ENCODE measurements around the gene KRT33B. TPM values are rescaled to one million over a fixed set of nuclear protein-coding genes. Genes with fewer than 3 reads are reported as not detected.

The KRT33B gene
- total RNA-seq, 4 donors from 2014 or later, result not detected

- in situ Hi-C loops (cut with MboI; ENCODE audit: low sequenced_read_pairs in 4 of 4) (loop anchor here in 3 of 4 donors (10.0 to 25.0 kb wide), 2 partner anchors 410 to 417 kb away; no protein-coding TSS in a partner anchor), intact Hi-C loops (cut with DNase I; ENCODE audit: low total_unique reads) (loop anchor here (5.0 kb wide), 1 partner anchor 415 kb away; no protein-coding TSS in a partner anchor)
- DNase-seq (no peak), ATAC-seq (no peak)
- TF ChIP-seq, protein P1, sequence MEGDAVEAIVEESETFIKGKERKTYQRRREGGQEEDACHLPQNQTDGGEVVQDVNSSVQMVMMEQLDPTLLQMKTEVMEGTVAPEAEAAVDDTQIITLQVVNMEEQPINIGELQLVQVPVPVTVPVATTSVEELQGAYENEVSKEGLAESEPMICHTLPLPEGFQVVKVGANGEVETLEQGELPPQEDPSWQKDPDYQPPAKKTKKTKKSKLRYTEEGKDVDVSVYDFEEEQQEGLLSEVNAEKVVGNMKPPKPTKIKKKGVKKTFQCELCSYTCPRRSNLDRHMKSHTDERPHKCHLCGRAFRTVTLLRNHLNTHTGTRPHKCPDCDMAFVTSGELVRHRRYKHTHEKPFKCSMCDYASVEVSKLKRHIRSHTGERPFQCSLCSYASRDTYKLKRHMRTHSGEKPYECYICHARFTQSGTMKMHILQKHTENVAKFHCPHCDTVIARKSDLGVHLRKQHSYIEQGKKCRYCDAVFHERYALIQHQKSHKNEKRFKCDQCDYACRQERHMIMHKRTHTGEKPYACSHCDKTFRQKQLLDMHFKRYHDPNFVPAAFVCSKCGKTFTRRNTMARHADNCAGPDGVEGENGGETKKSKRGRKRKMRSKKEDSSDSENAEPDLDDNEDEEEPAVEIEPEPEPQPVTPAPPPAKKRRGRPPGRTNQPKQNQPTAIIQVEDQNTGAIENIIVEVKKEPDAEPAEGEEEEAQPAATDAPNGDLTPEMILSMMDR (IDR thresholded peaks at IDR 0.05 in 4 of 5, conservative IDR thresholded peaks at IDR 0.05 in 1 of 5), result peak in 3 of 5 experiments; percentile 28 to 43 (median 31)
- no peak for TF ChIP-seq POLR2A (IDR thresholded peaks at IDR 0.05)
- H3K9me3 ChIP-seq, result peaks cover 0 to 4% (median 0%) of the 10 kb centered on the region in 3 donors
- H3K4me1 ChIP-seq, result no peaks in the 10 kb centered on the region
- H3K4me3 ChIP-seq, result no peak overlapping the region
- no peaks in the 10 kb centered on the region for H3K36me3 ChIP-seq
- H3K27me3 ChIP-seq, result peaks cover 0 to 5% (median 0%) of the 10 kb centered on the region in 3 donors
- H3K27ac ChIP-seq, result no peak overlapping the region
These were observed 47.3 kb downstream of the KRT33B start for GRCh38 chr17:41322094-41322902.

DNA sequence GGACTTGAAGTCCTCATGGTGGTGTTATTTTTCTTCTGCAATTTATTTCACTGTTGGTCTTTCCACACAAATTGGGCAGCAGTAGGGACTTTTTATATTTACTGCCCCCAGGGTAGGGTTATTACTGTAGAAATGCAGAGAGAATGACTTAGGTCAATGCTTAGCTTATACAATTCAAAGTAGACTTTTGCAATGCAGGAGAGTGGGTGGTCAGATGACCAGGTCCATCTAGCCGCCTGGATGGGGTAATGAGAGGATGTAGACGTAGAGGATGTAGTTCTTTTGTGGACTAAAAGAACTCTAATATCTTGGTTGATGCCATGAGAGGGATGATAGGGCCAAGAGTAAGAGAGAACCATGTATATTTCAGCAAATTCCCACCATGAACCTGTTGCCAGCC is 51.4 kb downstream of the KRT33B start:
- intact Hi-C loops (cut with DNase I; ENCODE audit: low total_unique reads) (no loop called here), in situ Hi-C loops (cut with MboI; ENCODE audit: low sequenced_read_pairs in 4 of 4) (loop anchor here in 1 of 4 donors (25.0 kb wide), 1 partner anchor 406 kb away; no protein-coding TSS in a partner anchor)
- TF ChIP-seq POLR2A (IDR thresholded peaks at IDR 0.05), result no peak
- TF ChIP-seq, protein P1 (IDR thresholded peaks at IDR 0.05 in 4 of 5, conservative IDR thresholded peaks at IDR 0.05 in 1 of 5), result no peak
- no peak overlapping the region for H3K27ac ChIP-seq
- H3K9me3 ChIP-seq, result peaks cover 0 to 4% (median 0%) of the 10 kb centered on the region in 3 donors
- DNase-seq (no peak), ATAC-seq (no peak)
- H3K4me3 ChIP-seq, result no peak overlapping the region
- no peaks in the 10 kb centered on the region for H3K36me3 ChIP-seq
- H3K4me1 ChIP-seq, result no peaks in the 10 kb centered on the region
- peaks cover 0 to 18% (median 5%) of the 10 kb centered on the region in 3 donors for H3K27me3 ChIP-seq

DNA sequence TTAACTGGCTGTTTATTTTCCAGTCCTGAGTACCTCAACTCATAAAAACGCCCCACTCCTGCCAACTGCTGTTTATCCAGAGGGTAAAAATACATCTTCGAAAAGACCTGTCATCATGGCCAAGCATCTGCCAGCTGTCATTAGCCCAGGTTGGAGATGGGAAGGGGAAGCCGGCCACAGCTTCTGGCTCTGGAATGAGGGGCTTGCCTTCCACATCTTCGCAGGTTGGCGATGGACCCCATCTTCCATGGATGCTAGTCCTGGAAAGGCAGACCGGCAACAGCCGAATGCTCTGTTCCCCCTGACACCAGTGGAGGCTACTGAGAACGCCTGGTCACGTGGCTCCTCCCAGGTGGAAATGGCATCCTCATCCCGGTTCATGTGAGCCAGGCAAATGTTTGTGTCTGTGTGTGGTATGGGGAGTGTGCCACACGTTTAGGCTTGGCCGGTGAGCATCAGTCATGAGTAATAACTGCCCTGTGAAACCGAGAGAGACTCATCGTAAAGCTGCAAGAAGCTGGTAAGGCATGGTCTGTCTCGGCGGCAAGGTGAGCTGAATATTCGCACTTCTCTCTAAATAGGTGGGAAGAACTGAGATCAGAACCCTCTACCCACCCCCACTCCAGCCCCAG is 53.7 kb downstream of the KRT33B start:
- intact Hi-C loops (cut with DNase I; ENCODE audit: low total_unique reads) (no loop called here), in situ Hi-C loops (cut with MboI; ENCODE audit: low sequenced_read_pairs in 4 of 4) (loop anchor here in 1 of 4 donors (25.0 kb wide), 1 partner anchor 404 kb away; no protein-coding TSS in a partner anchor)
- no peaks in the 10 kb centered on the region for H3K36me3 ChIP-seq
- no peak overlapping the region for H3K4me3 ChIP-seq
- H3K27ac ChIP-seq, result no peak overlapping the region
- DNase-seq (no peak), ATAC-seq (no peak)
- H3K9me3 ChIP-seq, result peaks cover 0 to 4% (median 0%) of the 10 kb centered on the region in 3 donors
- H3K4me1 ChIP-seq, result no peaks in the 10 kb centered on the region
- H3K27me3 ChIP-seq, result peaks cover 0 to 18% (median 5%) of the 10 kb centered on the region in 3 donors
- TF ChIP-seq POLR2A (IDR thresholded peaks at IDR 0.05), result no peak
- TF ChIP-seq, protein P1 (IDR thresholded peaks at IDR 0.05 in 4 of 5, conservative IDR thresholded peaks at IDR 0.05 in 1 of 5), result no peak

DNA sequence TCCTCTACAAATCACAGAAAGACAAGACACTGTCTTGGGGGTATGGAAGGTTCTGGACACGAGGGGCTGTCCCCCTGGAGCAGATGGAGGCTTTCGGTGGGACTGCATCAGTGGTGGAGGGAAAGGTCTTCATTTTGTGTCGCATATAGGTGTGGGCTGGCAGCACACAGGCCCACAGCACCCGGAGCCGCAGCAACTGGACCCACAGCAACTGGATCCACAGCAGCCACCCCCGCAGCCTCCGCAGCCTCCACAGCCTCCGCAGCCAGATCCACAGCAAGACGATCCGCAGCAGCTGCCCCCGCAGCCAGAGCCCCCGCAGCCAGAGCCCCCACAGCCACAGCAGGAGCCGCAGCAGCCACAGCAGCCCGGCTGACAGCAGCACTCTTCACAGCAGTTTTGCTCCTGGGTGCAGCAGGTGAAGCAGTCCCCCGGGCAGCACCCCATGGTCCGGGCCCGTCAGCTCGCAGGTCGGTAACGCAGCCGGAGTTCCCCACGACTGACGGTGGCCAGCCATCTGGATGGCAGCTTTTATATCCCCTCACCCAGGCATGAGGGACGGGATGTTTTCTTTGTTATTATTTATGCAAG is 54.3 kb downstream of the KRT33B start, which contains the start of gene KRTAP17-1:
Gene KRTAP17-1, minus strand, starts transcription at position 507 of the 591 bp plus-strand sequence. Its CDS starts 60 bp downstream, at position 447.
- Histone ChIP-seq H3K36me3 (no peaks in the 10 kb centered on the region), H3K4me1 (no peaks in the 10 kb centered on the region), H3K27me3 (peaks cover 0 to 18% (median 5%) of the 10 kb centered on the region in 3 donors), H3K4me3 (no peak within 1 kb of the TSS), H3K9me3 (peaks cover 0 to 4% (median 0%) of the 10 kb centered on the region in 3 donors), H3K27ac (no peak within 1 kb of the TSS)
- no peak for TF ChIP-seq POLR2A (IDR thresholded peaks at IDR 0.05)
- ATAC-seq (no peak), DNase-seq (no peak)
- intact Hi-C loops (cut with DNase I; ENCODE audit: low total_unique reads) (no loop called here), in situ Hi-C loops (cut with MboI; ENCODE audit: low sequenced_read_pairs in 4 of 4) (loop anchor here in 1 of 4 donors (25.0 kb wide), 1 partner anchor 403 kb away; no protein-coding TSS in a partner anchor)

Other genes starting within 250 kb of the KRT33B start
- gene KRTAP4-12, start 245.6 kb downstream of the KRT33B start, total RNA-seq, result not detected
- not detected for gene KRTAP4-6, start 229.3 kb downstream of the KRT33B start, total RNA-seq
- gene KRTAP4-5, start 220.0 kb downstream of the KRT33B start, total RNA-seq, result not detected
- not detected for gene KRTAP4-4, start 209.1 kb downstream of the KRT33B start, total RNA-seq
- gene KRTAP4-3, start 201.6 kb downstream of the KRT33B start, total RNA-seq, result not detected
- gene KRTAP4-2, start 191.6 kb downstream of the KRT33B start, total RNA-seq, result not detected
- not detected for gene KRTAP4-1, start 184.9 kb downstream of the KRT33B start, total RNA-seq
- gene KRTAP9-1, start 179.9 kb downstream of the KRT33B start, total RNA-seq, result not detected
- not detected for gene KRTAP9-2, start 143.2 kb downstream of the KRT33B start, total RNA-seq
- not detected for gene KRTAP9-3, start 137.4 kb downstream of the KRT33B start, total RNA-seq
- gene KRTAP9-8, start 131.8 kb downstream of the KRT33B start, total RNA-seq, result not detected
- gene KRTAP9-4, start 120.1 kb downstream of the KRT33B start, total RNA-seq, result not detected
- gene KRTAP9-9, start 114.4 kb downstream of the KRT33B start, total RNA-seq, result not detected
- gene KRTAP9-6, start 104.4 kb downstream of the KRT33B start, total RNA-seq, result not detected
- gene KRTAP9-7, start 94.1 kb downstream of the KRT33B start, total RNA-seq, result not detected
- not detected for gene KRTAP29-1, start 67.0 kb downstream of the KRT33B start, total RNA-seq
- gene KRTAP16-1, start 60.5 kb downstream of the KRT33B start, total RNA-seq, result not detected
- gene KRTAP17-1, start 54.1 kb downstream of the KRT33B start, total RNA-seq, result not detected
- not detected for gene KRT33A, start 19.0 kb downstream of the KRT33B start, total RNA-seq
- gene KRT34, start 12.5 kb upstream of the KRT33B start, total RNA-seq, result not detected
- 1 to 10 TPM in 1 of 4 donors, under 1 TPM in 3; 0.39 to 1.1 (median 0.62) TPM for gene KRT31, start 27.8 kb upstream of the KRT33B start, total RNA-seq
- not detected for gene KRT37, start 54.8 kb upstream of the KRT33B start, total RNA-seq
- not detected for gene KRT38, start 71.2 kb upstream of the KRT33B start, total RNA-seq
- under 1 TPM in 1 of 4 donors, not detected in 3; 0.41 TPM for gene KRT32, start 97.6 kb upstream of the KRT33B start, total RNA-seq
- gene KRT35, start 111.3 kb upstream of the KRT33B start, total RNA-seq, result not detected
- gene KRT36, start 120.1 kb upstream of the KRT33B start, total RNA-seq, result not detected
- not detected for gene KRT13, start 135.8 kb upstream of the KRT33B start, total RNA-seq
- gene KRT15, start 149.1 kb upstream of the KRT33B start, total RNA-seq, result not detected
- 10 to 100 TPM in 1 of 4 donors, 1 to 10 TPM in 1, under 1 TPM in 1, not detected in 1; 0.53 to 11.0 (median 3.6) TPM for gene KRT19, start 158.5 kb upstream of the KRT33B start, total RNA-seq
- not detected for gene KRT9, start 202.2 kb upstream of the KRT33B start, total RNA-seq
- gene KRT14, start 217.1 kb upstream of the KRT33B start, total RNA-seq, result not detected
- under 1 TPM in 1 of 4 donors, not detected in 3; 0.34 TPM for gene KRT16, start 243.0 kb upstream of the KRT33B start, total RNA-seq

All from gastrocnemius medialis (tissue), 4 donors.